ENCODE data around the gene SERP1.
A peak's percentile ranks its signal among the peaks of the same experiment; 100 is the strongest.

SERP1 gene

GRCh38 chr3:150581174-150581573 lies 34.9 kb upstream of the SERP1 start:
- no peak for TF ChIP-seq CTCF (conservative IDR thresholded peaks at IDR 0.05; ENCODE audit: low read length)
- DNase-seq (ENCODE audit: low read depth), result no peak
- H3K4me3 ChIP-seq (ENCODE audit: low read length), result no peak overlapping the region

- no peak for TF ChIP-seq CTCF (conservative IDR thresholded peaks at IDR 0.05; ENCODE audit: low read length)
- peak; percentile 4 for DNase-seq (ENCODE audit: low read depth)
- H3K4me3 ChIP-seq (ENCODE audit: low read length), result no peak overlapping the region
These were observed 31.6 kb upstream of the SERP1 start for GRCh38 chr3:150577855-150578254.

- DNase-seq (ENCODE audit: low read depth), result no peak
- no peak overlapping the region for H3K4me3 ChIP-seq (ENCODE audit: low read length)
- TF ChIP-seq CTCF (conservative IDR thresholded peaks at IDR 0.05; ENCODE audit: low read length), result no peak
These were observed 21.0 kb upstream of the SERP1 start for GRCh38 chr3:150567328-150567727.

- no peak for TF ChIP-seq CTCF (conservative IDR thresholded peaks at IDR 0.05; ENCODE audit: low read length)
- no peak for DNase-seq (ENCODE audit: low read depth)
- H3K4me3 ChIP-seq (ENCODE audit: low read length), result no peak overlapping the region
These were observed 17.9 kb upstream of the SERP1 start for GRCh38 chr3:150564243-150564642.

- H3K4me3 ChIP-seq (ENCODE audit: low read length), result no peak overlapping the region
- no peak for TF ChIP-seq CTCF (conservative IDR thresholded peaks at IDR 0.05; ENCODE audit: low read length)
- DNase-seq (ENCODE audit: low read depth), result no peak
These were observed 11.4 kb upstream of the SERP1 start for GRCh38 chr3:150557725-150558124.

- no peak for TF ChIP-seq CTCF (conservative IDR thresholded peaks at IDR 0.05; ENCODE audit: low read length)
- DNase-seq (ENCODE audit: low read depth), result no peak
- H3K4me3 ChIP-seq (ENCODE audit: low read length), result no peak overlapping the region
These were observed 10.5 kb upstream of the SERP1 start for GRCh38 chr3:150556792-150557191.

- DNase-seq (ENCODE audit: low read depth), result no peak
- no peak overlapping the region for H3K4me3 ChIP-seq (ENCODE audit: low read length)
- no peak for TF ChIP-seq CTCF (conservative IDR thresholded peaks at IDR 0.05; ENCODE audit: low read length)
These were observed 9.7 kb upstream of the SERP1 start for GRCh38 chr3:150555859-150556436.
